Epithelial cell of proximal tubule (primary cell): ENCODE measurements around the gene MPPED1. TPM values are rescaled to one million over a fixed set of nuclear protein-coding genes. Genes with fewer than 3 reads are reported as not detected.
A peak's percentile ranks its signal among the peaks of the same experiment; 100 is the strongest.

ENCODE experiments used
- DNase-seq: peaks from one replicate; pipeline ENCODE4 v3.0.0-alpha.2; 2011; ENCODE audit warnings: low read depth
- H3K4me3 ChIP-seq: 2 replicates; pipeline ENCODE4 v1.5.1; 2011; ENCODE audit warnings: low read depth, mild to moderate bottlenecking, low read length
- total RNA-seq: library from RNA; depleted of rRNA; stranded (reverse); fragments of >200 nt; gene quantifications from 2 replicates; pipeline ENCODE4 v1.2.3, GENCODE V29; 2015
- TF ChIP-seq, protein P1 (sequence below): conservative IDR thresholded peaks from 2 replicates; pipeline ENCODE4 v1.5.1; 2012; ENCODE audit warnings: low read depth, mild to moderate bottlenecking, low read length

The MPPED1 gene
- total RNA-seq, 1 donor from 2014 or later: not detected

GRCh38 chr22:43441216-43441615, 29.4 kb downstream of the MPPED1 start:
- no peak for DNase-seq
- TF ChIP-seq, protein P1, sequence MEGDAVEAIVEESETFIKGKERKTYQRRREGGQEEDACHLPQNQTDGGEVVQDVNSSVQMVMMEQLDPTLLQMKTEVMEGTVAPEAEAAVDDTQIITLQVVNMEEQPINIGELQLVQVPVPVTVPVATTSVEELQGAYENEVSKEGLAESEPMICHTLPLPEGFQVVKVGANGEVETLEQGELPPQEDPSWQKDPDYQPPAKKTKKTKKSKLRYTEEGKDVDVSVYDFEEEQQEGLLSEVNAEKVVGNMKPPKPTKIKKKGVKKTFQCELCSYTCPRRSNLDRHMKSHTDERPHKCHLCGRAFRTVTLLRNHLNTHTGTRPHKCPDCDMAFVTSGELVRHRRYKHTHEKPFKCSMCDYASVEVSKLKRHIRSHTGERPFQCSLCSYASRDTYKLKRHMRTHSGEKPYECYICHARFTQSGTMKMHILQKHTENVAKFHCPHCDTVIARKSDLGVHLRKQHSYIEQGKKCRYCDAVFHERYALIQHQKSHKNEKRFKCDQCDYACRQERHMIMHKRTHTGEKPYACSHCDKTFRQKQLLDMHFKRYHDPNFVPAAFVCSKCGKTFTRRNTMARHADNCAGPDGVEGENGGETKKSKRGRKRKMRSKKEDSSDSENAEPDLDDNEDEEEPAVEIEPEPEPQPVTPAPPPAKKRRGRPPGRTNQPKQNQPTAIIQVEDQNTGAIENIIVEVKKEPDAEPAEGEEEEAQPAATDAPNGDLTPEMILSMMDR: no peak

DNA sequence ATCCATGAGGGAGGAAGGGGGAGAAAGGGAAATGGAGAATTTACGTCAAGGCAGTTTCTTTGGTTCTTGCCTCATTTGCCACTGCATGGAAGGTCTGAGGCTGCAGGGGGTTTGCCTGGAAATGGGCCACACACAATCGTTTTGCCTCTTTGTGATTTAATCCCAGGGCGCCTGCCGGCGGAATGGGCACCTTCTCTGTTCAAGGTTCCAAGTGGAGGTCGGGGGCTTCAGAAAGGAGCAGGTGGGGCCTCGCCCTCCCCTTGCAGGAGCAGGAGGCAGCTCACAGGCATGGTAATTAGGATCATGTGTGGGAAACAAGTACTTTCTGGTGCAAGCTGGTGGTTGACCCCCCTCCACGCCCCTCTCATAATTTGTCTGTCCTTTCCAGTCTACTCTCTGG, 29.9 kb downstream of the MPPED1 start:
- TF ChIP-seq, protein P1: no peak
- no peak for DNase-seq
- no peak overlapping the region for H3K4me3 ChIP-seq

More at GRCh38 chr22:43441216-43441615, 29.4 kb downstream of the MPPED1 start:
- H3K4me3 ChIP-seq: no peak overlapping the region

DNA sequence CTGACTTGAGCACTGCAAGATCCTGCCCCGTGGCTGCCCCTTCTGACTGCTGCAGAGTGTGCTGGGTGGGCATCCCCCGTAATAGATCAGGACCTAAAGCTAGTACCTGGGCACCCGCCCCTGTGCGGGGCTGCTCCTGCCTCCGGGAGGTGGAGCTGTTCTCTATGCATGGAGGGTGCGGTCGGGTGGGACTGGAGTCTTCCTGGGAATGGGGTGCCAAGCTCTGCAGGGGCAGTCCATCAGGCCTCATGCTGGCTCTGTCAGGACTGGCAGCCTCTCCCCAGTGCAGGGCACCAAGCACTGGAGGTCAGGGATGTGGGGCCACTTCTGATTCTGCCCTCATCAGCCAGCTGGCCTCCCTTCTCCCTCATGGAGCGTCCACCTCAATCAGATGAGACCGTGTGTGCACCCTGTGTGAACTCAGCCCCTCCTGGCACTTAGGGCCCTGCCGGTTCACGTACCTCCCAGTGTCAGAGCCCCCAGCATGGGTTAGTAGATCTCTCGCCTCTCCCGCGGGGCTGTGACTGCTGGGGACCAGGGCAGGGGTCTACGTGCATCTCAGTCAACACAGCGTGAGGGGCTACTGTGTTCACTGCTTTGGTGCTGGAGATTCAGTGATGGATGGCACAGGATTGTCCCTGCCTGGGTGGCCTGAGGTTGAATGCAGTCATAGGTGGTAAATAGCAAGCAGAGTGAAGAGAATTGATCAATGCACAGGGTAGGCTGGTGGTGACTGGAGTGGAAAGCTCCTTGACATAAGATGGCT, 30.8 kb downstream of the MPPED1 start:
- no peak for DNase-seq
- TF ChIP-seq, protein P1: no peak
- no peak overlapping the region for H3K4me3 ChIP-seq

DNA sequence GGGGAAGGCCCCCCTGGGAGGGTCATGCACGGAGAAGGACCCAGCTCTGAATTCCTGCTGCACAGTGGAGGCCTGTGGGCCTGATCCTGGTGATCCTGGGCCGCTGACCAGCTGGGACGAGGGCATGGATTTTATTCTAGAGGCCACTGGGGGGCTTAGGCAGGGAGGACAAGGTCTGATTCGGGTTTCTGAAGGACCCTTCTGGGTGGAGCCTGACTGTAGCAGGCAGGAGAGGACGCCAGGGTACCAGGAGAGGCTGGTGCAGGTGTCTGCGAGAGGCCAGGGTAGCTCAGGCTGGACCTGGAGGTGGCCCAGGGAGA, 31.3 kb downstream of the MPPED1 start:
- TF ChIP-seq, protein P1: no peak
- H3K4me3 ChIP-seq: no peak overlapping the region
- no peak for DNase-seq

DNA sequence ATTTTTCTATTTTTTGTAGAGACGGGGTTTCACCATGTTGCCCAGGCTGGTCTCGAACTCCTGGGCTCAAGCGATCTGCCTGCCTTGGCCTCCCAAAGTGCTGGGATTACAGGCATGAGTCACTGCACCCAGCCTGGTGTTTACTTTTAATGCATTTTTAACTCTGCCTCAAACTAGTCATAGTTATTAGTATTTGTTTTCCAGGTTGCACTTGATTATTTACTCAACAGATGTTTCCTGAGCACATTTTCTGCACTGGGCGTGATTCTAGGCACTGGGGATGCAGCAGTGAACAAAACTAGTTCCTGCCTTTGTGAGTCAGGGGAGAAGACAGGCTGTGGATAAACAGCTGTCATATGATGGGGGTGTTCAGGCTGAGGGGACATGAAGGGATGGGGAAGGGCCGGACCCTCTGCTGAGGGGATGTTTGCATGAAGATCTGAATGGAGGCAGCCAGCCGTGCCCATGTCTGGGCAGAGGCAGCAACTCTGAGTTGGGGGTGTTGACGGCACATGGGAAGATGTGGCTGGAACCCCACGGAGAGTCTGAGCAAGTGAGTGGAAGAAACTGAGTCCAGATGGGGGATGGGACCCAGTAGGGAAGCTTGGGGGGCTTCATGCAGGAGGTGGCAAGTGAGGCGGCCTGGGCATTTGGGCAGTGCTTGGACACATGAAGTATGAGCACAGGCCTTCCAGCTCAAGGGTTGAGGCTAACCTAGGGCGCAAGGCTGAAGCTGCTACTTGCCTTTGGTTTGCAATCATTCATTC, 34.4 kb downstream of the MPPED1 start:
- TF ChIP-seq, protein P1: no peak
- H3K4me3 ChIP-seq: no peak overlapping the region
- DNase-seq: no peak

DNA sequence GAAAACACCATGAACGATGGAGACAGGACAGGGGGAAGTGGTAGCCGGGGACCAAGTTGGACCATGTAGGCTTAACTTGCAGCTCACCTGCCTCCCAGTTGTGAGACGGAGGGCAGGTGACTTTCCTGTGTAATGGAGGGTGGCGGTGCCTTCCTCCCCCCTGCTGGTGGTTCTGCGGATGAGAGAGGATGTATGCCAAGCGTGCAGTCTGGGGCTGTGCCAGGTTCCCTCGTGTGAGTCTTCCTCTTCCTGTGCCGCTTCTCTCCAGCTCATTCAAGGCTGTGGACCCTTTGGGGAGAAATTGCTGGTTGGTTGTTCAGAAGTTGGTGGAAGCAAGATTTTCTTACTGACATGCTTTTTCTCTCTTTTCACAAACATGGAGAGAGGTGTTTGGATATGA, 35.1 kb downstream of the MPPED1 start:
- TF ChIP-seq, protein P1: peak; percentile 10
- DNase-seq: no peak
- no peak overlapping the region for H3K4me3 ChIP-seq
